HFFc6 (cell line): Measurements from ENCODE around the gene CADPS2. TPM values are rescaled to one million over a fixed set of nuclear protein-coding genes. Genes with fewer than 3 reads are reported as not detected.

Experiments used
- DNase-seq: peaks from one replicate; pipeline ENCODE4 v3.0.0-alpha.2; 2018
- H3K27ac Mint-ChIP-seq: 2 replicates; pipeline ENCODE4 v1.8.0; 2020; ENCODE audit warnings: mild to moderate bottlenecking, mixed read lengths
- H3K27me3 Mint-ChIP-seq: 2 replicates; pipeline ENCODE4 v1.8.0; 2021; ENCODE audit warnings: mild to moderate bottlenecking, moderate library complexity, mixed read lengths; ENCODE audit not compliant: insufficient read depth
- H3K36me3 Mint-ChIP-seq: 2 replicates; pipeline ENCODE4 v1.8.0; 2021; ENCODE audit warnings: low read depth, mixed read lengths
- H3K4me1 Mint-ChIP-seq: 2 replicates; pipeline ENCODE4 v1.8.0; 2020; ENCODE audit warnings: low read depth, mixed read lengths
- H3K4me3 Mint-ChIP-seq: 2 replicates; pipeline ENCODE4 v1.8.0; 2020; ENCODE audit warnings: mild to moderate bottlenecking, moderate library complexity, mixed read lengths
- H3K9me3 Mint-ChIP-seq: 2 replicates; pipeline ENCODE4 v1.8.0; 2020; ENCODE audit warnings: mild to moderate bottlenecking, mixed read lengths
- CTCF ChIP-seq: fragments of 200-600 bp; sonication (generic); IDR thresholded peaks from 2 replicates; pipeline ENCODE4 v1.5.0; 2021; ENCODE audit warnings: antibody characterized with exemption, mild to moderate bottlenecking
- total RNA-seq, 6 experiments: library from RNA; stranded (reverse); fragmentation: NEBNext Ultra II Directional; extraction: Animal tissue kit (Norgen Biotek cat#: 25700); gene quantifications; 2 replicates in 1 of 6; 3 replicates in 5 of 6; pipeline ENCODE4 v1.2.3, GENCODE V29; 2021

Gene CADPS2
- total RNA-seq, 6 experiments from 2014 or later: not detected

GRCh38 chr7:122433765-122434164 is 452.5 kb downstream of the CADPS2 start:
- TF ChIP-seq CTCF: no peak
- H3K27me3 Mint-ChIP-seq: no peaks in the 10 kb centered on the region
- no peaks in the 10 kb centered on the region for H3K36me3 Mint-ChIP-seq
- H3K4me3 Mint-ChIP-seq: no peak overlapping the region
- DNase-seq: no peak
- H3K4me1 Mint-ChIP-seq: no peaks in the 10 kb centered on the region
- H3K27ac Mint-ChIP-seq: no peak overlapping the region
- H3K9me3 Mint-ChIP-seq: peaks cover 23% of the 10 kb centered on the region

- Mint-ChIP-seq H3K4me3 (no peak overlapping the region), H3K27me3 (no peaks in the 10 kb centered on the region), H3K36me3 (no peaks in the 10 kb centered on the region), H3K4me1 (no peaks in the 10 kb centered on the region), H3K9me3 (peaks cover 10% of the 10 kb centered on the region), H3K27ac (no peak overlapping the region)
- no peak for TF ChIP-seq CTCF
- DNase-seq: no peak
Measured at GRCh38 chr7:122430710-122431109, 455.6 kb downstream of the CADPS2 start.

- Mint-ChIP-seq H3K4me1 (no peaks in the 10 kb centered on the region), H3K9me3 (peaks cover 10% of the 10 kb centered on the region), H3K36me3 (no peaks in the 10 kb centered on the region), H3K27me3 (no peaks in the 10 kb centered on the region), H3K27ac (no peak overlapping the region), H3K4me3 (no peak overlapping the region)
- no peak for DNase-seq
- no peak for TF ChIP-seq CTCF
Measured at GRCh38 chr7:122429926-122430325, 456.3 kb downstream of the CADPS2 start.

- DNase-seq: no peak
- Mint-ChIP-seq H3K27me3 (no peaks in the 10 kb centered on the region), H3K27ac (no peak overlapping the region), H3K9me3 (peaks cover 9% of the 10 kb centered on the region; the same call in 1 of the 2 replicates), H3K4me3 (no peak overlapping the region), H3K36me3 (no peaks in the 10 kb centered on the region), H3K4me1 (no peaks in the 10 kb centered on the region)
- TF ChIP-seq CTCF: no peak
Measured at GRCh38 chr7:122425731-122426130, 460.5 kb downstream of the CADPS2 start.

GRCh38 chr7:122423591-122423990 is 462.7 kb downstream of the CADPS2 start:
- Mint-ChIP-seq H3K27me3 (no peaks in the 10 kb centered on the region), H3K36me3 (no peaks in the 10 kb centered on the region), H3K9me3 (0 out of 2 replicates have a peak, but pooled peaks cover 9% of the 10 kb centered on the region), H3K4me3 (no peak overlapping the region), H3K4me1 (no peaks in the 10 kb centered on the region), H3K27ac (no peak overlapping the region)
- TF ChIP-seq CTCF: no peak
- no peak for DNase-seq

- no peak overlapping the region for H3K4me3 Mint-ChIP-seq
- H3K36me3 Mint-ChIP-seq: no peaks in the 10 kb centered on the region
- H3K27me3 Mint-ChIP-seq: no peaks in the 10 kb centered on the region
- DNase-seq: no peak
- H3K9me3 Mint-ChIP-seq: peaks cover 29% of the 10 kb centered on the region
- H3K4me1 Mint-ChIP-seq: no peaks in the 10 kb centered on the region
- no peak overlapping the region for H3K27ac Mint-ChIP-seq
- no peak for TF ChIP-seq CTCF
Measured at GRCh38 chr7:122416336-122416735, 469.9 kb downstream of the CADPS2 start.
